Panc1 (cell line): Measurements from ENCODE around the gene TMCC1.

Experiments
- CTCF ChIP-seq: fragments of 450-650 bp; IDR thresholded peaks from 2 replicates; pipeline ENCODE4 v1.5.1; 2017; ENCODE audit warnings: mild to moderate bottlenecking
- POLR2AphosphoS5 ChIP-seq: IDR thresholded peaks from 2 replicates; pipeline ENCODE4 v1.6.1; 2012; ENCODE audit warnings: mild to moderate bottlenecking, low read depth, low read length, moderate library complexity
- REST ChIP-seq, 2 experiments: IDR thresholded peaks; 2 replicates each; pipeline ENCODE4 v1.6.1; 2011 to 2012; ENCODE audit warnings: low read depth in 2 of 2, control low read depth in 1 of 2, low read length in 1 of 2, mild to moderate bottlenecking in 1 of 2, moderate library complexity in 1 of 2; ENCODE audit not compliant: insufficient read depth in 1 of 2
- SIN3A ChIP-seq: IDR thresholded peaks from 2 replicates; pipeline ENCODE4 v1.6.1; 2012; ENCODE audit warnings: low read depth, mild to moderate bottlenecking, low read length, moderate library complexity, borderline replicate concordance; ENCODE audit not compliant: insufficient read depth
- TCF7L2 ChIP-seq: IDR thresholded peaks from 2 replicates; pipeline ENCODE4 v1.6.1; 2011; ENCODE audit warnings: mild to moderate bottlenecking, low read depth, low read length, inconsistent platforms

GRCh38 chr3:129855170-129855831 lies 38.2 kb downstream of the TMCC1 start:
- TF ChIP-seq CTCF (no peak), REST (IDR thresholded peaks at IDR 0.05; ENCODE audit: insufficient read depth in 1 of 2, low read depth in 2 of 2, low read length in 1 of 2) (no peak), POLR2AphosphoS5 (no peak), TCF7L2 (no peak), SIN3A (no peak)
